ENCODE data around the gene ERICH6B.

The ERICH6B gene

DNA sequence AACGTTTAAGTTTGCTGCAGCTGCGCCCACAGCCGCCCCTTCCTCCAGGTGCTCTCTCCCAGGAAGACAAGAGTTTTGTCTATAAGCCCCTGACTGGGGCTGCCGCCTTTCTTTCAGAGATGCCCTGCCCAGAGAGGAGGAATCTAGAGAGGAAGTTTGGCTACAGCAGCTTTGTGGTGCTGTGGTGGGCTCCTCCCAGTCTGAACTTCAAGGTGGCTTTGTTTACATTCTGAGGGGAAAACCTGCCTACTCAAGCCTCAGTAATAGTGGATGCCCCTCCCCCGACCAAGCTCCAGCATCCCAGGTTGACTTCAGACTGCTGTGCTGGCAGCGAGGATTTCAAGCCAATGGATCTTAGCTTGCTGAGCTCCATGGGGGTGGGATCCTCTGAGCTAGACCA, 6.4 kb upstream of the ERICH6B start:
- Histone ChIP-seq H3K4me3 (replicated peaks; ENCODE audit: insufficient read depth, low read length) (no peak overlapping the region), H3K27me3 (ENCODE audit: insufficient read depth, poor library complexity, severe bottlenecking) (peaks cover 13% of the 10 kb centered on the region), H3K27ac (replicated peaks) (no peak overlapping the region)
- no peak for DNase-seq (ENCODE audit: low read depth in 1 of 2, low spot score in 1 of 2)
- TF ChIP-seq POLR2AphosphoS5 (IDR thresholded peaks at IDR 0.05; ENCODE audit: low read depth): no peak
- TF ChIP-seq, protein P1, sequence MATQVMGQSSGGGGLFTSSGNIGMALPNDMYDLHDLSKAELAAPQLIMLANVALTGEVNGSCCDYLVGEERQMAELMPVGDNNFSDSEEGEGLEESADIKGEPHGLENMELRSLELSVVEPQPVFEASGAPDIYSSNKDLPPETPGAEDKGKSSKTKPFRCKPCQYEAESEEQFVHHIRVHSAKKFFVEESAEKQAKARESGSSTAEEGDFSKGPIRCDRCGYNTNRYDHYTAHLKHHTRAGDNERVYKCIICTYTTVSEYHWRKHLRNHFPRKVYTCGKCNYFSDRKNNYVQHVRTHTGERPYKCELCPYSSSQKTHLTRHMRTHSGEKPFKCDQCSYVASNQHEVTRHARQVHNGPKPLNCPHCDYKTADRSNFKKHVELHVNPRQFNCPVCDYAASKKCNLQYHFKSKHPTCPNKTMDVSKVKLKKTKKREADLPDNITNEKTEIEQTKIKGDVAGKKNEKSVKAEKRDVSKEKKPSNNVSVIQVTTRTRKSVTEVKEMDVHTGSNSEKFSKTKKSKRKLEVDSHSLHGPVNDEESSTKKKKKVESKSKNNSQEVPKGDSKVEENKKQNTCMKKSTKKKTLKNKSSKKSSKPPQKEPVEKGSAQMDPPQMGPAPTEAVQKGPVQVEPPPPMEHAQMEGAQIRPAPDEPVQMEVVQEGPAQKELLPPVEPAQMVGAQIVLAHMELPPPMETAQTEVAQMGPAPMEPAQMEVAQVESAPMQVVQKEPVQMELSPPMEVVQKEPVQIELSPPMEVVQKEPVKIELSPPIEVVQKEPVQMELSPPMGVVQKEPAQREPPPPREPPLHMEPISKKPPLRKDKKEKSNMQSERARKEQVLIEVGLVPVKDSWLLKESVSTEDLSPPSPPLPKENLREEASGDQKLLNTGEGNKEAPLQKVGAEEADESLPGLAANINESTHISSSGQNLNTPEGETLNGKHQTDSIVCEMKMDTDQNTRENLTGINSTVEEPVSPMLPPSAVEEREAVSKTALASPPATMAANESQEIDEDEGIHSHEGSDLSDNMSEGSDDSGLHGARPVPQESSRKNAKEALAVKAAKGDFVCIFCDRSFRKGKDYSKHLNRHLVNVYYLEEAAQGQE (IDR thresholded peaks at IDR 0.05; ENCODE audit: insufficient replicate concordance, low read depth): no peak

DNA sequence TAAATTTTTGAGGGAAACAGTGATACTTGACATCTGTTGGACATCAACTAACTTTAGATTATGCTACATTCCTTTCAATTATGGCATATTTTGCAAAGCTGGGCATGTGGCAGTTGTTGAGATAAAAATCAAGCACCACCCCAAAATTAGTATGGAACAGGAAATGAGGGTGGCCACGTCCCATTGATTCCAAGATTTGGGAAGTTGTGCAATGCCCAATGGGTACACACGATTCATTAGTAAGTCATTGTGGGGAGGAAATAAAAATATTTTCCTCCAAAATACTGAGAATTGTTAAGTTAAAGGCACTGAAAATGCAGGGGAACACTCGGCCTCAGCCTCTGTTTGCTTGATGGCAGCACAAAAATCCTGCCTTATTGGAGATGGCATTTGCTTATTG, 7.6 kb downstream of the ERICH6B start:
- H3K4me3 ChIP-seq (replicated peaks; ENCODE audit: insufficient read depth, low read length): no peak overlapping the region
- peaks cover 22% of the 10 kb centered on the region for H3K27me3 ChIP-seq (ENCODE audit: insufficient read depth, poor library complexity, severe bottlenecking)
- DNase-seq (ENCODE audit: low read depth in 1 of 2, low spot score in 1 of 2): no peak
- TF ChIP-seq GABPA (IDR thresholded peaks at IDR 0.05; ENCODE audit: low read depth) (no peak), POLR2AphosphoS5 (IDR thresholded peaks at IDR 0.05; ENCODE audit: low read depth) (no peak), SPI1 (IDR thresholded peaks at IDR 0.05; ENCODE audit: borderline replicate concordance, low read depth) (no peak)
- TF ChIP-seq, protein P2, sequence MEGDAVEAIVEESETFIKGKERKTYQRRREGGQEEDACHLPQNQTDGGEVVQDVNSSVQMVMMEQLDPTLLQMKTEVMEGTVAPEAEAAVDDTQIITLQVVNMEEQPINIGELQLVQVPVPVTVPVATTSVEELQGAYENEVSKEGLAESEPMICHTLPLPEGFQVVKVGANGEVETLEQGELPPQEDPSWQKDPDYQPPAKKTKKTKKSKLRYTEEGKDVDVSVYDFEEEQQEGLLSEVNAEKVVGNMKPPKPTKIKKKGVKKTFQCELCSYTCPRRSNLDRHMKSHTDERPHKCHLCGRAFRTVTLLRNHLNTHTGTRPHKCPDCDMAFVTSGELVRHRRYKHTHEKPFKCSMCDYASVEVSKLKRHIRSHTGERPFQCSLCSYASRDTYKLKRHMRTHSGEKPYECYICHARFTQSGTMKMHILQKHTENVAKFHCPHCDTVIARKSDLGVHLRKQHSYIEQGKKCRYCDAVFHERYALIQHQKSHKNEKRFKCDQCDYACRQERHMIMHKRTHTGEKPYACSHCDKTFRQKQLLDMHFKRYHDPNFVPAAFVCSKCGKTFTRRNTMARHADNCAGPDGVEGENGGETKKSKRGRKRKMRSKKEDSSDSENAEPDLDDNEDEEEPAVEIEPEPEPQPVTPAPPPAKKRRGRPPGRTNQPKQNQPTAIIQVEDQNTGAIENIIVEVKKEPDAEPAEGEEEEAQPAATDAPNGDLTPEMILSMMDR (IDR thresholded peaks at IDR 0.05; ENCODE audit: insufficient read depth, low read length): no peak
- TF ChIP-seq, protein P1 (IDR thresholded peaks at IDR 0.05; ENCODE audit: insufficient replicate concordance, low read depth): no peak
- no peak overlapping the region for H3K27ac ChIP-seq (replicated peaks)

DNA sequence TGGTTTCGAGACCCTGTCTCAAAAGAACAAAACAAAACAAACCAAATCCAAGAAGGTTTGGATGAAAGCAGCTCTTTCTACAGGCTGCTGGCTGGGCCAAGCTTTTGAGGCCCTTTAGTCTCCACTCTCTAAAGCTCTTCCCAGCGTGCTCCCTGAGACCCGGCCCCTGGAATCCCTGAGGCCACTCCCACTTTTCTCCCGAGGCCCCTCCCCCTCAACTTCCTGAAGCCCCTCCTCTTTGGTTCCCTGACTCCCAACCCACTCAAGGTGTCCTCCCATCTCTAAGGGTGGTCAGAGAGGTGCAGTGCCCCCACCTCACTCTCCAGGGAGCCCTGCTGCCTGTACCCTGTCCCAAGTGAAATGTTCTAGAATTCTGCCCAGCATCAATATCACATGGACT, 10.6 kb downstream of the ERICH6B start:
- peaks cover 20% of the 10 kb centered on the region for H3K27me3 ChIP-seq (ENCODE audit: insufficient read depth, poor library complexity, severe bottlenecking)
- no peak overlapping the region for H3K27ac ChIP-seq (replicated peaks)
- no peak overlapping the region for H3K4me3 ChIP-seq (replicated peaks; ENCODE audit: insufficient read depth, low read length)
- TF ChIP-seq, protein P1 (IDR thresholded peaks at IDR 0.05; ENCODE audit: insufficient replicate concordance, low read depth): no peak
- no peak for TF ChIP-seq POLR2AphosphoS5 (IDR thresholded peaks at IDR 0.05; ENCODE audit: low read depth)
- TF ChIP-seq SPI1 (IDR thresholded peaks at IDR 0.05; ENCODE audit: borderline replicate concordance, low read depth): no peak
- TF ChIP-seq, protein P2 (IDR thresholded peaks at IDR 0.05; ENCODE audit: insufficient read depth, low read length): no peak
- TF ChIP-seq GABPA (IDR thresholded peaks at IDR 0.05; ENCODE audit: low read depth): no peak
- DNase-seq (ENCODE audit: low read depth in 1 of 2, low spot score in 1 of 2): no peak

DNA sequence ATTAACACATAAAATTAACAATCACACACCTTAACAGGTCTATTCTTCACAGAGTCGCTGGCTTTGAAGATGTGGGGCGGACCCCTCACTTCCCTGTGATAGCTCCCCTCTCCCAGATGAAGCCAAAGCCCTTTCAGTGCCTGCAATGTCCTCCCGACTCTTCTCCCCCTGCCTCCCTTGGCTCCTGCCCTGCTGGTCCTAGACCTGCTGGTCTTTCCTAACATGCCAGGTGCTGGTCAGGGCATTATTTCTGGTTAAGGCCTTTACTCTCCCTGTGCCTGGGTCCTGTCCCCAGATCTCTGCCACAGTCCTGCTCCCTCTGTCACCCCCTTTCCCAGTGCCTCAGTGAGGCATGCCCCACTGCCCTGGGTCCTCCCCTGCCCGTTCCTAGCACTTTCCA, 12.2 kb downstream of the ERICH6B start:
- DNase-seq (ENCODE audit: low read depth in 1 of 2, low spot score in 1 of 2): no peak
- no peak for TF ChIP-seq POLR2AphosphoS5 (IDR thresholded peaks at IDR 0.05; ENCODE audit: low read depth)
- TF ChIP-seq SPI1 (IDR thresholded peaks at IDR 0.05; ENCODE audit: borderline replicate concordance, low read depth): no peak
- TF ChIP-seq, protein P1 (IDR thresholded peaks at IDR 0.05; ENCODE audit: insufficient replicate concordance, low read depth): no peak
- TF ChIP-seq GABPA (IDR thresholded peaks at IDR 0.05; ENCODE audit: low read depth): no peak
- TF ChIP-seq, protein P2 (IDR thresholded peaks at IDR 0.05; ENCODE audit: insufficient read depth, low read length): no peak
- H3K4me3 ChIP-seq (replicated peaks; ENCODE audit: insufficient read depth, low read length): no peak overlapping the region
- no peak overlapping the region for H3K27ac ChIP-seq (replicated peaks)
- H3K27me3 ChIP-seq (ENCODE audit: insufficient read depth, poor library complexity, severe bottlenecking): peaks cover 14% of the 10 kb centered on the region
